Caco-2 (cell line): ENCODE results near the gene HADH. TPM values are rescaled to one million over a fixed set of nuclear protein-coding genes. Genes with fewer than 3 reads are reported as not detected.
"Not testable (repeated sequence)": the region's sequence is repeated elsewhere in the genome, so short reads cannot be mapped to it uniquely, and the experiment has no call there.

Experiments used
- BruUV-seq: library from RNA; stranded (reverse); fragments of 400-500 nt; replicated peaks from 2 replicates; lab custom pipeline; 2021; lab: Mats Ljungman, UMichigan
- CTCF ChIA-PET: fragments of 300-600 bp; sonication (Branson Sonifier 250); formaldehyde crosslinking; loops from one replicate; lab custom pipeline; 2022; ENCODE audit warnings: antibody characterized with exemption; lab: Charles Lee
- POLR2A ChIA-PET: fragments of 300-600 bp; sonication (Branson Sonifier 250); formaldehyde crosslinking; loops from one replicate; lab custom pipeline; 2022; ENCODE audit warnings: antibody characterized with exemption; lab: Charles Lee
- DNase-seq, 2 experiments: peaks; one replicate each; pipeline versions ENCODE4 v3.0.0 to v3.0.0-alpha.2; 2020 to 2022
- H3K27me3 ChIP-seq: replicated peaks from 2 replicates; pipeline ENCODE4 v1.6.0; 2011; ENCODE audit warnings: low read length; ENCODE audit not compliant: control insufficient read depth, insufficient read depth
- H3K36me3 ChIP-seq: 2 replicates; pipeline ENCODE4 v1.5.1; 2011; ENCODE audit warnings: low read length; ENCODE audit not compliant: control insufficient read depth, insufficient read depth
- H3K4me1 ChIP-seq: fragments of 250-450 bp; sonication (Bioruptor Pico); 2 replicates; pipeline ENCODE4 v1.5.1; 2020; ENCODE audit warnings: mild to moderate bottlenecking
- H3K4me3 ChIP-seq: 2 replicates; pipeline ENCODE4 v1.5.1; 2011; ENCODE audit warnings: low read depth, mild to moderate bottlenecking, control low read depth, low read length
- H3K9me3 ChIP-seq: fragments of 250-450 bp; sonication (Bioruptor Pico); 2 replicates; pipeline ENCODE4 v1.5.1; 2020; ENCODE audit warnings: mild to moderate bottlenecking, moderate library complexity
- H3K27ac Mint-ChIP-seq: one replicate; pipeline ENCODE4 v1.8.0; 2022; ENCODE audit warnings: mixed read lengths; ENCODE audit not compliant: unreplicated experiment
- H3K27me3 Mint-ChIP-seq: one replicate; pipeline ENCODE4 v1.8.0; 2022; ENCODE audit warnings: mixed read lengths; ENCODE audit not compliant: insufficient read depth, unreplicated experiment
- H3K36me3 Mint-ChIP-seq: one replicate; pipeline ENCODE4 v1.8.0; 2022; ENCODE audit warnings: mild to moderate bottlenecking, mixed read lengths; ENCODE audit not compliant: insufficient read depth, unreplicated experiment
- H3K4me1 Mint-ChIP-seq: one replicate; pipeline ENCODE4 v1.8.0; 2022; ENCODE audit warnings: low read depth, mixed read lengths; ENCODE audit not compliant: unreplicated experiment
- H3K4me3 Mint-ChIP-seq: one replicate; pipeline ENCODE4 v1.8.0; 2022; ENCODE audit warnings: mild to moderate bottlenecking, moderate library complexity, mixed read lengths; ENCODE audit not compliant: unreplicated experiment
- H3K9me3 Mint-ChIP-seq: one replicate; pipeline ENCODE4 v1.8.0; 2022; ENCODE audit warnings: mixed read lengths; ENCODE audit not compliant: unreplicated experiment
- intact Hi-C: fragments of 100-400 bp; cut with micrococcal nuclease; formaldehyde crosslinking; loops from one replicate; pipeline ENCODE4 v1.10.0; 2022; ENCODE audit not compliant: unreplicated experiment
- total RNA-seq: library from RNA; stranded (reverse); gene quantifications from 2 replicates; pipeline ENCODE4 v1.2.3, GENCODE V29; 2022
- TF ChIP-seq, protein P1 (sequence below), 2 experiments: fragments of 200-600 bp in 1 of 2; IDR thresholded peaks; 1 replicate in 1 of 2; 2 replicates in 1 of 2; pipeline versions ENCODE4 v1.5.1 to v1.8.0; 2011 to 2022; ENCODE audit warnings: antibody characterized with exemption in 1 of 2, control low read depth in 1 of 2, inconsistent platforms in 1 of 2, low read depth in 1 of 2, low read length in 1 of 2, mild to moderate bottlenecking in 1 of 2, moderate library complexity in 1 of 2; ENCODE audit not compliant: insufficient read depth in 1 of 2, severe bottlenecking in 1 of 2, unreplicated experiment in 1 of 2

Gene HADH
- total RNA-seq, 1 experiment from 2014 or later, result 35.8 TPM

DNA sequence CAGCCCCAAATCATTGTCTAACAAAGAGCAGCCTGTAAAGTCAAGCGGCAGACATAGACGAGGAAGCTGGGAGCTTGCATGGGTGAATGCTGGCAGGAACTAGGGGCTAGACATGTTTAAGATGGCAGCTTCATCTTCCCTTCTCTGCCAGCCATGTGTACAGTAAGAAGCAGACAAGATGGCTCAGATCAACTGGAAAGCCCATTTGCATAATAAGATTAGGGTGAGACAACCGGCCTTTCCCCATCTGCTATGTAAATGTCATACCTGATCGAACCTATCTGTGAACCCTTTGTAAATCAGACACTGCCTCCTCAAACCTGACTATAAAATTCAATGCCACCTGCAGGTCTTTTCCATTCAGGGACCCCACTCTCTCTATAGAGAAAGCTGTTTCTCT, 22.8 kb upstream of the HADH start:
- H3K9me3 ChIP-seq, result no peaks in the 10 kb centered on the region
- H3K27me3 ChIP-seq, result no peaks in the 10 kb centered on the region
- H3K36me3 ChIP-seq, result no peaks in the 10 kb centered on the region
- Mint-ChIP-seq H3K4me1 (no peaks in the 10 kb centered on the region), H3K9me3 (no peaks in the 10 kb centered on the region), H3K27me3 (peaks cover 3% of the 10 kb centered on the region), H3K36me3 (no peaks in the 10 kb centered on the region), H3K4me3 (no peak overlapping the region), H3K27ac (no peak overlapping the region)
- no peak for DNase-seq
- ChIA-PET POLR2A (no interaction called here), CTCF (no interaction called here)
- no peak overlapping the region for H3K4me3 ChIP-seq
- TF ChIP-seq, protein P1, sequence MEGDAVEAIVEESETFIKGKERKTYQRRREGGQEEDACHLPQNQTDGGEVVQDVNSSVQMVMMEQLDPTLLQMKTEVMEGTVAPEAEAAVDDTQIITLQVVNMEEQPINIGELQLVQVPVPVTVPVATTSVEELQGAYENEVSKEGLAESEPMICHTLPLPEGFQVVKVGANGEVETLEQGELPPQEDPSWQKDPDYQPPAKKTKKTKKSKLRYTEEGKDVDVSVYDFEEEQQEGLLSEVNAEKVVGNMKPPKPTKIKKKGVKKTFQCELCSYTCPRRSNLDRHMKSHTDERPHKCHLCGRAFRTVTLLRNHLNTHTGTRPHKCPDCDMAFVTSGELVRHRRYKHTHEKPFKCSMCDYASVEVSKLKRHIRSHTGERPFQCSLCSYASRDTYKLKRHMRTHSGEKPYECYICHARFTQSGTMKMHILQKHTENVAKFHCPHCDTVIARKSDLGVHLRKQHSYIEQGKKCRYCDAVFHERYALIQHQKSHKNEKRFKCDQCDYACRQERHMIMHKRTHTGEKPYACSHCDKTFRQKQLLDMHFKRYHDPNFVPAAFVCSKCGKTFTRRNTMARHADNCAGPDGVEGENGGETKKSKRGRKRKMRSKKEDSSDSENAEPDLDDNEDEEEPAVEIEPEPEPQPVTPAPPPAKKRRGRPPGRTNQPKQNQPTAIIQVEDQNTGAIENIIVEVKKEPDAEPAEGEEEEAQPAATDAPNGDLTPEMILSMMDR (IDR thresholded peaks at IDR 0.05; ENCODE audit: insufficient read depth in 1 of 2, low read depth in 1 of 2, low read length in 1 of 2, severe bottlenecking in 1 of 2, unreplicated experiment in 1 of 2), result no peak
- BruUV-seq, result no TSS peak
- no peaks in the 10 kb centered on the region for H3K4me1 ChIP-seq
- intact Hi-C loops, result no loop called here

DNA sequence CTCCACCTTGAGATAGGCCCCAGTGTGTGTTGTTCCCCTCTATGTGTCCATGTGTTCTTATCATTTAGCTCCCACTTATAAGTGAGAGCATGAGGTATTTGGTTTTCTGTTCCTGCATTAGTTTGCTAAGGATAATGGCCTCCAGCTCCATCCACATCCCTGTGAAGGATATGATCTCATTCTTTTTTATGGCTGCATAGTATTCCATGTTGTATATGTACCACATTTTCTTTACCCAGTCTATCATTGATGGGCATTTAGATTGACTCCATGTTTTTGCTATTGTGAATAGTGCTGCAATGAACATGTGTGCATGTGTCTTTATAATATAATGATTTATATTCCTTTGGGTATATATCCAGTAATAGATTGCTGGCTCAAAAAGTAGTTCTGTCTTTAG, 22.2 kb upstream of the HADH start:
- CTCF ChIA-PET, POLR2A ChIA-PET, H3K36me3 Mint-ChIP-seq, H3K9me3 ChIP-seq, DNase-seq, H3K27ac Mint-ChIP-seq, H3K27me3 Mint-ChIP-seq, H3K4me3 Mint-ChIP-seq, H3K36me3 ChIP-seq, H3K4me1 Mint-ChIP-seq, H3K27me3 ChIP-seq, intact Hi-C loops, H3K4me1 ChIP-seq, BruUV-seq, H3K4me3 ChIP-seq, H3K9me3 Mint-ChIP-seq: not testable (repeated sequence)

- CTCF ChIA-PET, H3K4me3 Mint-ChIP-seq, intact Hi-C loops, DNase-seq, H3K36me3 ChIP-seq, H3K4me1 ChIP-seq, H3K27me3 Mint-ChIP-seq, H3K9me3 ChIP-seq, H3K27ac Mint-ChIP-seq, H3K36me3 Mint-ChIP-seq, H3K9me3 Mint-ChIP-seq, POLR2A ChIA-PET, BruUV-seq, H3K4me3 ChIP-seq, H3K4me1 Mint-ChIP-seq, H3K27me3 ChIP-seq: not testable (repeated sequence)
Observed at GRCh38 chr4:107967921-107968320, 21.8 kb upstream of the HADH start.

- Histone ChIP-seq H3K9me3 (no peaks in the 10 kb centered on the region), H3K4me1 (no peaks in the 10 kb centered on the region), H3K4me3 (no peak overlapping the region), H3K36me3 (no peaks in the 10 kb centered on the region), H3K27me3 (no peaks in the 10 kb centered on the region)
- CTCF ChIA-PET, result interaction anchor here (0.7 kb wide), 1 partner anchor 14 kb away, joined by 3 read pairs; no protein-coding TSS in a partner anchor
- H3K4me3 Mint-ChIP-seq, result no peak overlapping the region
- BruUV-seq, result no TSS peak
- no peaks in the 10 kb centered on the region for H3K36me3 Mint-ChIP-seq
- POLR2A ChIA-PET, result no interaction called here
- H3K27me3 Mint-ChIP-seq, result no peaks in the 10 kb centered on the region
- H3K4me1 Mint-ChIP-seq, result no peaks in the 10 kb centered on the region
- H3K27ac Mint-ChIP-seq, result no peak overlapping the region
- intact Hi-C loops, result no loop called here
- DNase-seq, result no peak
- TF ChIP-seq, protein P1 (IDR thresholded peaks at IDR 0.05; ENCODE audit: insufficient read depth in 1 of 2, low read depth in 1 of 2, low read length in 1 of 2, severe bottlenecking in 1 of 2, unreplicated experiment in 1 of 2), result no peak
- no peaks in the 10 kb centered on the region for H3K9me3 Mint-ChIP-seq
Observed at GRCh38 chr4:107970063-107970798, 19.5 kb upstream of the HADH start.
